HG03066 (cell line): ENCODE measurements around the gene CCDC144A.
"Not testable (repeated sequence)": the region's sequence is repeated elsewhere in the genome, so short reads cannot be mapped to it uniquely, and the experiment has no call there.

ENCODE experiments used
- ATAC-seq: cut with Tn5 transposase; IDR thresholded peaks from one replicate; pipeline ENCODE4 v1.9.1; 2021; ENCODE audit warnings: low read depth; ENCODE audit not compliant: unreplicated experiment

CCDC144A gene

GRCh38 chr17:16689731-16690281, at the start of gene CCDC144A:
TSS of gene CCDC144A (plus strand) at chr17:16690241. CDS start at chr17:16690401, 160 bp downstream.
- not testable (repeated sequence) for ATAC-seq

GRCh38 chr17:16649585-16649984, 40.5 kb upstream of the CCDC144A start:
- no peak for ATAC-seq

- no peak for ATAC-seq
Measured at GRCh38 chr17:16652252-16652651, 37.8 kb upstream of the CCDC144A start.

- no peak for ATAC-seq
Measured at GRCh38 chr17:16652847-16653366, 37.1 kb upstream of the CCDC144A start.

- peak; percentile 84 for ATAC-seq
Measured at GRCh38 chr17:16653367-16654041, 36.5 kb upstream of the CCDC144A start, which contains the start of gene ZNF624. TSS of gene ZNF624 (minus strand) at chr17:16653850.

- no peak for ATAC-seq
Measured at GRCh38 chr17:16661217-16661616, 28.8 kb upstream of the CCDC144A start.

GRCh38 chr17:16662936-16663335, 27.1 kb upstream of the CCDC144A start:
- no peak for ATAC-seq

GRCh38 chr17:16666553-16666906, 23.5 kb upstream of the CCDC144A start:
- not testable (repeated sequence) for ATAC-seq

GRCh38 chr17:16666907-16667636, 23.0 kb upstream of the CCDC144A start:
- not testable (repeated sequence) for ATAC-seq

- no peak for ATAC-seq
Measured at GRCh38 chr17:16676676-16677268, 13.3 kb upstream of the CCDC144A start.

- ATAC-seq = not testable (repeated sequence)
Measured at GRCh38 chr17:16683290-16684138, 6.5 kb upstream of the CCDC144A start.

- ATAC-seq = not testable (repeated sequence)
Measured at GRCh38 chr17:16686019-16686418, 4.0 kb upstream of the CCDC144A start.

GRCh38 chr17:16687151-16687550, 2.9 kb upstream of the CCDC144A start:
- ATAC-seq = not testable (repeated sequence)

GRCh38 chr17:16690447-16690846, 406 bp downstream of the CCDC144A start:
- ATAC-seq = not testable (repeated sequence)

- ATAC-seq = not testable (repeated sequence)
Measured at GRCh38 chr17:16697603-16698002, 7.6 kb downstream of the CCDC144A start.

- ATAC-seq = not testable (repeated sequence)
Measured at GRCh38 chr17:16745492-16746203, 55.6 kb downstream of the CCDC144A start.

GRCh38 chr17:16746571-16746970, 56.5 kb downstream of the CCDC144A start:
- ATAC-seq = not testable (repeated sequence)

GRCh38 chr17:16750515-16750914, 60.5 kb downstream of the CCDC144A start:
- not testable (repeated sequence) for ATAC-seq

- ATAC-seq = not testable (repeated sequence)
Measured at GRCh38 chr17:16751224-16751923, 61.3 kb downstream of the CCDC144A start.
